Measurements from ENCODE around the gene ADAR.

The ADAR gene

GRCh38 chr1:154614901-154615300 lies 6.9 kb upstream of the ADAR start:
- no peak for DNase-seq

DNA sequence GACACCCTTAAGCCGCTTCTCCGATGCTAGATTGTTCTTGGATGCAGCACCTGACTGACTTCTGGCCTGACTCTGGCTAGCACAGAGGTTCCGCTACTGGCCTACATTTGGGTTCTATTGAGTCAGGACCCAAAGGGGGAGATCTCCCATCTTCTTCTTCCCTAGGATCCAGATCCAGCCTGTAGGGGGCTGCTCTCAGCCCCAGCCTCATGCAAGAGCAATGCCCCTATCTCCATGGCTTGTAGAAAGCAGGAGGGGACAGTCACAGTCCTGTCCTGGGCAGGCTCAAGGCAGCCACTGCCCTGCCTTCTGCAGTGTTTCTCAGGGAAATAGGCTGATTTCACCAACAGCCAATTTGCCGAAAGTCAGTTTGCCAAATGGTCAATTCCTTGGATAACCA lies 6.3 kb upstream of the ADAR start:
- DNase-seq = no peak

GRCh38 chr1:154611150-154611862 lies 3.3 kb upstream of the ADAR start:
- no peak for DNase-seq

GRCh38 chr1:154609398-154610380 lies 1.7 kb upstream of the ADAR start:
- no peak for DNase-seq

DNA sequence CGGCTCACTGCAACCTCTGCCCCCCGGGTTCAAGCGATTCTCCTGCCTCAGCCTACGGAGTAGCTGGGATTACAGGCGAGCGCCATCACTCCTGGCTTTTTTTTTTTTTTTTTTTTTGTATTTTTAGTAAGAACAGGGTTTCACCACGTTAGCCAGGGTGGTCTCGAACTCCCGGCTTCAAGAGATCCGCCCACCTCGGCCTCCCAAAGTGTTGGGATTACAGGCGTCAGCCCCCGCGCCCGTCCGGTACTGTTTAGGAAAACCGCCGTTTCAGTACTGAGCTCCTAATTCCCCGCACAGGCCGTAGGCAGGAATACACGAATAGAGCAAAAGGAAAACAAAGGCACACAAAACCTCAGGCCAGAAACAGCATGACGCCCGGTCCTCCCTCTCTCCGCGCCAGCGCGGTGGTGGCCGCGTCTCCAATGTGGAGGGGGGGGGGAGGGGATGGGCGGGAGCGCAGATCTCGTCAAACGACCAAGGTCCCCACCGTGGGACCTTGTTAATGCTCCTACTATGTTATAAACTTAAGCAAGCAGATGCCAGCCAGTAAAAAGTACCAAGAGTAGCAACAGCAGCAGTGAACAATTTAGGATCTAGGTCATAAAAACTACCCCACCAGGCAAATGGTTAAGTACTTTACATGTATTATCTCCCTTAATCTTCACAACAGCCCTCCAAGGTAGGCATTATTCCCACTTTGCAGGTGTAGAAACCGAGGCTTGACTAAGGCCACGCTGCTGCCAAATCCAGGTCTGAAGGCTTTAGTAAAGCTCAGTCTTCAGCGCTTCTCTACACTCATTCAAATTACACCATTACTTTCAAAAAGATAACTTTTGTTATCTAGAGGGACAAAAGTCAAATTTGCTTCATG lies 648 bp upstream of the ADAR start:
- no peak for DNase-seq

- no peak for DNase-seq
Measured at GRCh38 chr1:154607106-154607608, 829 bp downstream of the ADAR start.

DNA sequence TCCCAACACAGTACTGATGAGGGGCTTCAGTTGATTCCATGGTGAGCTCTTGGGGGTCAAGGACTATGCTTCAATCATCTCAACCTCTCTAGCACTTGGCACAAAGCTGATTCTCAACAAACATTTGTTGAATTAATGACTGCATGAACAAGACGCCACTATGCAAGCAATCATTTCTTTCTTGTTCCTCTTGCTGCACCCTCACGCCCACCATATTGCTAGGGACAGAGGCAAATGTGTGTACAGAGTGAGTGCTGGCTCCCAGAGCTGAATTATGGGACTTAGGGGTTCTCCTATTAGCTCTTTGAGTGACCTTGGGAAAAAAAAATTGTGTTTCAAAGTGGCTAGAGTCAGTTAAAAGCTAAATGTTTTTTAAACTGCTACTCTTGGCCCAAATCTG lies 2.5 kb downstream of the ADAR start:
- no peak for DNase-seq

DNA sequence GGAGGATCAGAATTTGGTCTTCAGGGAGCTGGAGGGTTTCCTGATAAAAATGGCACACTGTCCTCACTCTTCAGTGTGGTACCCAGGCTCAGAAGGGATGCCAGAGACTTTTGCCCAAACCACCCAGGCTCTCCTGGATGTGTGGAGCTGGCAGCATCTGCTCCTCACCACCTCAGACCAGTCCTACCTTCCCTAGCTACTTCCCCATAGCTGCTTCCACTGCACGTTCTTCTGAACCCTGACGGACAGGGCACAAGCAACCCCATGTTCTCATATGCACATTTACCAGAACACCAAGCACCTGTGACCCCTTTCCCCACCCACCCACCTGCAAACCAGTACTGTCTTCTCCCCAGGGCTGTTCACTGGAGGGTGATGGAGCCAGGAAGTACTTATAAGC lies 4.7 kb downstream of the ADAR start:
- DNase-seq = no peak

DNA sequence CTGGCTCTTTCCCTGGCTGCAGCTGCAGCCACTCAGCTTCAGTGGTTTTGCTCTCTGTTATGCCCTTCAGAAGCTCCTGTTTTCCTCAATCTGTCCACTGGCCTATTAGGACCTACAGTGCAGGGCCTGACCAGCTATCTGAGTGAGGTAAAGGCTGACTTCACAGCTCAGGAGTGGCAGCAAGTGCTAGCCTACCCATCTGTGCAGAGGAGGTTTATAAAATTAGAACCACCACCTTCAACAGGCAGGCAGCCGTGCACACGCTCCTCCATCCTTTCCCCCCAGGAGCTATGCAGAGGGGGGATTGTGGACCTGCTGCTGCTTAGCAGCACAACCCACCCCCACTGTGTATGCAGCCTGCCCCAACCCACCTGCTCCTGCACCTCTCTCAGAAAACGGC lies 8.3 kb downstream of the ADAR start:
- DNase-seq = no peak

DNA sequence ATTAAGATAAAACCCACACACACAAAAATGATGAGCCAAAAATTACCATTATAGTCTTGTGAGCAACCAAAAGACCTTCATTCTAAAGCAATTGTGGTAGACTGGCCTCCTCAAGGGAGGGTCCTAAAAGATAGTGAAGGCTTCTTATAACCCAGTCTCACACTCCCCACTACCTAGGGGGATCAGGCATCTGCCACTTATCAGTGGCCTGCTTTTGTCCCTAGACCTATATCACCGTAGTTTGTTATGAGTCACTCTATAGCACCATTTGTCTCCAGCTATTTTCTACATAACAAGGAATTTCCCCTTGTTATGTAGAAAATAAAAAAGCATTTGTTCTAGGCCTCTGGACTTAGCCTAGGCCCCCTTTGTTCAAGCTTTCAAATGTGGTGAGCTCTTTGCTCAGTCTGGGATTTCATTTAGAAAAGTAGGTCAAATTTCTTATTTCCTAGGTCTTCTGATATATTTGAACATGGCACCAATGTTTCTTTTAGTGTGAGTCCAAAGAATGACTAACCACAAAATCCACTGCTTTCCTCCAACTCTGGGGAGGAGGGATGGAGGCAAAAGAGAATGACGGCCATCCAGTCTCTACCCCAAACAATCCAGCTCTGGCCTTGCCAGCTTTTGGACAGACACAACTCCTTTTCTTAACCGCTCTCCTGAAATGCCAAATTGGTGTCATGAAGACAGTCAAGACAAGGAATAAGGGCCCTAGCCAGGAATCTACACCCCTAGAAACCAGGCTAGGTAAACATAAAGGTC lies 8.9 kb downstream of the ADAR start:
- DNase-seq = no peak

DNA sequence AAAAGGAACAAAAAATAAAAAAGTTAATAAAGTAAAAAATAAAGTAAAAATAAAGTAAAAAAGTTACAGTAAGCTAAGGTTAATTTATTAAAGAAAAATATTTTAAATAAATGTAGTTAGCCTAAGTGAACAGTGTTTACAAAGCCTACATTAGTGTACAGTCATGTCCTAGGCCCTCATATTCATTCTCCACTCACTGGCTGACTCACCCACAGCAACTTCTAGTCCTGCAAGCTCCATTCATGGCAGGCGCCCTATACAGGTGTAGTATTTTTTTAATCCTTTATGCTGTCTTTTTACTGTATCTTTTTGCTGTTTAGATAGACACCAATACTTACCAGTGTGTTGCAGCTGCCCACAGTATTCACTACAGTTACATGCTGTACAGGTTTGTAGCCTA lies 12.4 kb downstream of the ADAR start:
- DNase-seq = no peak

DNA sequence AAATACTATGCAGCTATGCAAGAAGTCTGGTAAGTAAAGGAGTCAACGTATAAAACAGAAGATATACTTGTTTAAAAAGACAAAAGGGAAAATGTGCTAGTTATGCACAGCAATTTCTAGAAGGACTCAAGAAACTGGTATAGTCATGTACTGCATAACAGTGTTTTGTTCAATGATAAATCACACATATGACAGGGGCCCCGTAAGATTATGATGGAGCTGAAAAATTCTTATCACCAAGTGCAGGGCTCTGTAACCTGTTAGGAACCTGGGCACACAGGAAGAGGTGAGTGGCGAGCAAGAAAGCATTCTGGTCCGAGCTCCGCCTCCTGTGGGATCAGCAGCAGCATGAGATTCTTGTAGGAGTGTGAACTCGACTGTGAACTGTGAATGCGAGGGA lies 13.2 kb downstream of the ADAR start:
- no peak for DNase-seq

DNA sequence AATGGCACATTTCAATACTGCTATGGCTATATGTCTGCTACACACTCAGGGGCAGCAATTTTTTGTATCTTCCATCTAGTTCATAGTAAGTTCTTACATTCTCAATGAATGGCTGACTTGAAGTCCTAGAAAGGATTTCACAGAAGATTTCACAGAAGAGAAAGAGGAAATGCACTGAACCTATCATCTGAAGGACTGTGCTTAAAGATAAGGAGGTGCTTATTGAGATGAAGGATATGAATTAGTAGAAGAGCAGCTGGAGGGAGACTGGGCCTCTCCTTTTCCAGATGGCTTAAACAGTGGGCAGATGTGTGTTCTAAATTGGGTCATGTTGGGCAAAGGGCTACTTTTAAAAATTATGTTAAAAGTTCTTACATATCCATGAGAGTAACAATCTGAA lies 14.6 kb downstream of the ADAR start:
- DNase-seq = no peak

DNA sequence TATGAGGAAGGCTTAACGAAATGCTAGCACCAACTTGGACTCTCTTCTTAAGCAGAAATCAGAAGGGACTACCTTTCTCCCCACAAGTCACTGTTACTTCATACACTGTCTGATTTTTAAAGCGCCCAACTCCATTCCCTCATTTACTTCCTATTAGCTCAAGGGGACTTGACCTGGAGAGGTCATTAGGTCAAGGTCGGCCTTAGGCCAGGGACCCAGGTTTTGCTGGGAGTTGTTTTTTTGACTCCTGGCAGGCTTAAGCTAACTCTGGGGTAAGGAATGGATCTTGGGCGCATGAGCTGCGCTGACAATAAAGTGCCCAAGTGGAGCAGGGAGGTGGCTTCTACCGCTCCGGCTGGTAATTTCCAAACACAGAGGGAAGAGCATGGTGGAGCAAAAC lies 16.8 kb downstream of the ADAR start:
- no peak for DNase-seq

DNA sequence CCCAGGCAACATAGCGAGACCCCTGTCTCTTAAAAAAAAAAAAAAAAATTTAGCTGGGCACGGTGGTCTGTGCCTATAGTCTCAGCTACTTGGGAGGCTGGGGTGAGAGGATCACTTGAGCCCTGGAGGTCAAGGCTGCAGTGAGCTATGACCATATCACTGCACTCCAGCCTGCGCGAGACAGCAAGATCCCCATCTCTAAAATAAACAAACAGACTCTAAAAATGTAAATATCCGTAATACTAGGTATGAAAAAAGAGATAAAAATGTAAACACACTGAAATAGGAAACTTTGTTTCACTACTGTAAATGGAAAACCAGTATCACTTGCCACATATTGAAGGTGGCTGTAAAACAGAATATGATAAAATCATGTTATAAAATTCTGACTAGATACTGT lies 17.2 kb downstream of the ADAR start:
- DNase-seq = no peak

DNA sequence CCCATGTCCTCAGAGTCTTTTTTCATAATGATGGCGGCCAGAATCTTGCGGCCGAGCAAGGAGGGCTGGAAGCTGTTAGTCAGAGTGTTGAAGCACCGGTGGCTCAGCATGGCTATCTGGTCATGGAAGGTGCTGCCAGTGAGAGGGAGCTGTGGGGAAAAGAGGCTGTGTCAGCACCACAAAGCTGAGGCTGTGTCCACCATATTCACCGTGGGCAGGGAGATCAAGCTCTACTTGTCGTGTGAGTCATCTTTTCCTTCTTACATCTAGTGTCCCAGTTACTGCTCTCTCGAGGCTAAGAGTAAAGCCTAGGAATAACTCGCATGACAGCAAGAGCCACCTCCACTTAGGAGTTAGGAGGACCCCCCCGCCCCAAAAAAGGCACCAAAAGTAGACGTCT lies 18.2 kb downstream of the ADAR start:
- no peak for DNase-seq

DNA sequence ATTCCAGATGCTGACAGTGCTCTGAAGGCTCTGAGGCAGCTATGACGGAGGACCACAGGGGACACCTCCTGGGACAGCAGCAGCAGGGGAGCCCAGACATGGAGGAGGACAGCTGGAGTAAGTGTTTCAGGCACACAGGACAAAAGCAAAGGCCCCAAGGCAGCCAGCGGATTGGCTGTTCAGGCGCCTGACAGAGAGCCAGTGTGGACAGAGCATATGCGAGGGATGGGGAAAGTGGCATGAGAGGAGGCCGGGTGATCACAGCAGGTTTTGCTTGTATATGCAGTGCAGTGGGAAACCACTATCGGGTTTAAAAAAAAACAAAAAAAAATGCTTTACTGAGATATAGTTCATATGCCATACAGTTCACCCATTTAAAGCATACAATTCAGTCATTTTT lies 21.3 kb downstream of the ADAR start:
- DNase-seq = no peak

DNA sequence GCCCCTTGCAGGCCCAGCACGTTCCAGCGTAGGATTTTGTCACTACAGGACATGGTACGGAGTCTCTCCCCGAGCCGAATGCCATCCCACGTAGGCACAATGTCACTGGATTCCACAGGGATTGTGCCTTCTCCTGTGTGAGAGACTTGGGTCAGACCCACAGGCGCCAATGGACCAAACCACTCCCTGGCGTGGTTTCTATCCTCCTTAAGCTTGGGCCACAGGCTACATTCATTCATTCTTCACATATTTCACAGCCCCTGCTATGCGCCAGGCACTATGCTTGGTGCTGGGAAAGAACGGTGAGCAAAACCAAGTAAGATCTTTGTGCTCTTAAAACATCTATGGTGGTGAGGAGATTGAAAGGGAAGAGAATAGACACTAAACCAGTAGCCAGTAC lies 21.8 kb downstream of the ADAR start:
- DNase-seq = no peak

- no peak for DNase-seq
Measured at GRCh38 chr1:154584267-154584994, 23.6 kb downstream of the ADAR start.

GRCh38 chr1:154583773-154584172 lies 24.2 kb downstream of the ADAR start:
- DNase-seq = no peak

DNA sequence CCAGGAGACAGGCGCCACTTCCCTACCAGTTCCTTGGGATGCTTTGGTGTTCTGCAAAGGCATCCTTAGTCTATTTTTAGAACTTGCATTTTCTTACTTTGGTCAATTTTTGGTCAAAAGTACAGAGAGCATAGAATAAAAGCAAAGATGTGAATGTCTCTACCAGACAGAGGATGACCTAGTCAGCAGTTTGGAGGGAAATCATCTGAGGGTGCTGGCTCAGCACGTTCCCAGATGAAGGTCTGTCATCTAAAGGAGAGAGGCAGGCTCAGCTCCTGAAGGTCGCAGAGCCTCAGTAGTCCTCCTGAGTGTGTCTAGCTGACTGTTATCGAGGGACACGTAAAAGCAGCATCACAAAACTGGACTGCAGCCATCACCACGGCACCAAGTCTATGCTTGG lies 25.1 kb downstream of the ADAR start:
- no peak for DNase-seq

GRCh38 chr1:154581766-154582165 lies 26.2 kb downstream of the ADAR start:
- no peak for DNase-seq

All from GOT3 (cell line).